Measurements from ENCODE around the gene XRCC5. TPM values are rescaled to one million over a fixed set of nuclear protein-coding genes. Genes with fewer than 3 reads are reported as not detected.

XRCC5 gene
- total and polyA plus RNA-seq, 10 of the 15 experiments (the other 5 are each of a cell fraction or from before 2014, with no cell fraction given), result 259 to 815 (median 530) TPM

GRCh38 chr2:216130346-216130971 lies 21.3 kb downstream of the XRCC5 start:
- Histone ChIP-seq H3K79me2 (ENCODE audit: control insufficient read depth, insufficient read depth, low read length) (peaks cover 2% of the 10 kb centered on the region), H3K27ac (ENCODE audit: control insufficient read depth, insufficient read depth) (no peak overlapping the region), H2AFZ (ENCODE audit: control insufficient read depth, low read depth, low read length) (no peak overlapping the region), H3K4me2 (ENCODE audit: control insufficient read depth, insufficient read depth) (no peak overlapping the region), H4K20me1 (ENCODE audit: control insufficient read depth, insufficient read depth) (no peaks in the 10 kb centered on the region), H3K36me3 (ENCODE audit: control insufficient read depth in 2 of 2, insufficient read depth in 2 of 2, low read length in 1 of 2) (peaks cover 10 to 62% of the 10 kb centered on the region in 2 experiments), H3K27me3 (replicated peaks in 1 of 2; ENCODE audit: control insufficient read depth in 2 of 2, insufficient read depth in 2 of 2, low read length in 1 of 2) (no peaks in the 10 kb centered on the region), H3K4me3 (no peak overlapping the region), H3K9me3 (replicated peaks; ENCODE audit: control insufficient read depth, insufficient read depth, low read length) (no peaks in the 10 kb centered on the region), H3K4me1 (ENCODE audit: control insufficient read depth, insufficient read depth, low read length) (no peaks in the 10 kb centered on the region), H3K9ac (ENCODE audit: control insufficient read depth, insufficient read depth, low read length) (no peak overlapping the region)
- ATAC-seq (no peak), FAIRE-seq (no peak), DNase-seq (ENCODE audit: low read depth, low spot score) (no peak)
- SMC1A ChIA-PET (ENCODE audit: uncharacterized antibody, unreplicated experiment), result interaction anchor here (0.9 to 1.4 kb wide), 8 partner anchors 10 to 90 kb away, joined by 3 to 4 read pairs (median 3); partner anchors contain the start of gene XRCC5
- no peak for TF ChIP-seq TARDBP (IDR thresholded peaks at IDR 0.05; ENCODE audit: borderline replicate concordance)
- TF ChIP-seq USF2 (IDR thresholded peaks at IDR 0.05; ENCODE audit: borderline replicate concordance, low read depth, low read length), result no peak
- no peak for TF ChIP-seq CREB1 (IDR thresholded peaks at IDR 0.05; ENCODE audit: low read depth)
- no peak for TF ChIP-seq IRF4 (IDR thresholded peaks at IDR 0.05; ENCODE audit: low read depth, low read length)
- TF ChIP-seq ZBTB40 (IDR thresholded peaks at IDR 0.05; ENCODE audit: borderline replicate concordance), result no peak
- no peak for TF ChIP-seq EZH2 (IDR thresholded peaks at IDR 0.05; ENCODE audit: borderline replicate concordance, control insufficient read depth, low read depth, low read length)
- in situ Hi-C loops (cut with MboI), result no loop called here
- POLR2A ChIA-PET, result interaction anchor here (0.7 to 1.4 kb wide), 2 partner anchors 10 to 25 kb away, joined by 3 to 4 read pairs; no protein-coding TSS in a partner anchor
- CTCF ChIA-PET, result interaction anchor here (1.2 to 2.6 kb wide), 3 partner anchors 11 to 21 kb away, joined by 4 to 11 read pairs (median 7); partner anchors contain the start of gene XRCC5
- 84% methylated on average over 6 of the region's 6 CpGs for WGBS (ENCODE audit: insufficient coverage, insufficient replicate concordance, low lambda C conversion rate, missing lambda C conversion rate)
- RAD21 ChIA-PET (ENCODE audit: unreplicated experiment), result no interaction called here
- no TSS peak for BruUV-seq (replicated peaks)
- intact Hi-C loops (cut with micrococcal nuclease; ENCODE audit: unreplicated experiment), result no loop called here

Measured in GM12878 (cell line).